ENCODE results near the gene AURKA.

DNA sequence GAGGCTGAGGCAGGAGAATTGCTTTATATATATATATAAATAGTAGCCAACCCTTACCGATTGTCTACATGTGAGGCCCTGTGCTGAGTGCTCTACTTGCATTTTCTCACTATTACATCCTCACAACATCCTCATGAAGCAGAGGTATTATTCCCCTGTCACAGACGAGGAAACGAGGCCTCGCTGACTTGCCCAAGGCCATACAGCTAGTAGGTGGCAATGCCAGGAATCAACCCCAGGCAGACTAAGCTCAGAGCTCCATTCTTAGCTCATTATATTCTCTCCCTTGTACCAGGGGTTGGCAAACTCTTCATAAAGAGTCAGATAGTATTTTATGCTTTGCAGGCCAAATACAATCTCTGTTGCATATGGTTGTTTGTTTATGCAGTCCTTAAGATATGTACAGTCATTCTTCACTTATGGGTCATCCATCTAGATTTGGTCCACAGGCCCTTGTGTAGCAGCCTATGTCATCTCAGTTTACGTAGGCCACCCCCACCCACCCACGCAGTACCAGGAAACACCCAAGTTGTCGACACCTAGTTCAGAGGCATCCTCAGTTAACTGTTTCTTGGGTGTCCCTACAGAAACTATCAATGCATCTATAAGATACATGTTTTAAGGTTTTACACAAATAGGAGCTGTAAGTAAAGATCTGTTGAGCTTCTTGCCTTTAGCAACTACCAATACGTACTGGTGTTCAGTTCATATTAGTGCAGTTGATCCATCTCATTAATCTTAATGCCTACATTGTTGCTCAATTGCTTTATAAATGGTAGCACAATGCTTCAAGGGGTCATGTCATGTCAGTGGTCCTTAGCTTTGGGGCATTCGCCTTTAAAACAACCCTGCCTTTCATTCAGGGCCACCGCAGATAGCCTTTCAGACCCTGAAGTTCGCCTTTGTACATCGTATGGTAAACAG, 23.1 kb upstream of the AURKA start:
- TF ChIP-seq, protein P1, sequence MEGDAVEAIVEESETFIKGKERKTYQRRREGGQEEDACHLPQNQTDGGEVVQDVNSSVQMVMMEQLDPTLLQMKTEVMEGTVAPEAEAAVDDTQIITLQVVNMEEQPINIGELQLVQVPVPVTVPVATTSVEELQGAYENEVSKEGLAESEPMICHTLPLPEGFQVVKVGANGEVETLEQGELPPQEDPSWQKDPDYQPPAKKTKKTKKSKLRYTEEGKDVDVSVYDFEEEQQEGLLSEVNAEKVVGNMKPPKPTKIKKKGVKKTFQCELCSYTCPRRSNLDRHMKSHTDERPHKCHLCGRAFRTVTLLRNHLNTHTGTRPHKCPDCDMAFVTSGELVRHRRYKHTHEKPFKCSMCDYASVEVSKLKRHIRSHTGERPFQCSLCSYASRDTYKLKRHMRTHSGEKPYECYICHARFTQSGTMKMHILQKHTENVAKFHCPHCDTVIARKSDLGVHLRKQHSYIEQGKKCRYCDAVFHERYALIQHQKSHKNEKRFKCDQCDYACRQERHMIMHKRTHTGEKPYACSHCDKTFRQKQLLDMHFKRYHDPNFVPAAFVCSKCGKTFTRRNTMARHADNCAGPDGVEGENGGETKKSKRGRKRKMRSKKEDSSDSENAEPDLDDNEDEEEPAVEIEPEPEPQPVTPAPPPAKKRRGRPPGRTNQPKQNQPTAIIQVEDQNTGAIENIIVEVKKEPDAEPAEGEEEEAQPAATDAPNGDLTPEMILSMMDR (IDR thresholded peaks at IDR 0.05) = no peak
- TF ChIP-seq POLR2A (IDR thresholded peaks at IDR 0.05) = no peak

Data from adrenal gland (tissue), 5 donors.